Cardiac fibroblast (primary cell): Measurements from ENCODE around the gene UGT1A7.
"Not testable (repeated sequence)": the region's sequence is repeated elsewhere in the genome, so short reads cannot be mapped to it uniquely, and the experiment has no call there.

ENCODE experiments used
- DNase-seq, 2 donors: peaks; one replicate each; pipeline versions ENCODE4 v3.0.0 to v3.0.0-alpha.2; 2010; ENCODE audit warnings: low read depth in 2 of 2
- H3K4me3 ChIP-seq, 2 donors: replicated peaks in 1 of 2; 1 replicate in 1 of 2; 2 replicates in 1 of 2; pipeline ENCODE4 v1.5.1; 2011; ENCODE audit warnings: low read depth in 2 of 2, low read length in 2 of 2, mild to moderate bottlenecking in 2 of 2, moderate library complexity in 1 of 2
- CTCF ChIP-seq: IDR thresholded peaks from one replicate; pipeline ENCODE4 v1.5.1; 2011; ENCODE audit warnings: low read depth, mild to moderate bottlenecking, low read length, inconsistent platforms

UGT1A7 gene

DNA sequence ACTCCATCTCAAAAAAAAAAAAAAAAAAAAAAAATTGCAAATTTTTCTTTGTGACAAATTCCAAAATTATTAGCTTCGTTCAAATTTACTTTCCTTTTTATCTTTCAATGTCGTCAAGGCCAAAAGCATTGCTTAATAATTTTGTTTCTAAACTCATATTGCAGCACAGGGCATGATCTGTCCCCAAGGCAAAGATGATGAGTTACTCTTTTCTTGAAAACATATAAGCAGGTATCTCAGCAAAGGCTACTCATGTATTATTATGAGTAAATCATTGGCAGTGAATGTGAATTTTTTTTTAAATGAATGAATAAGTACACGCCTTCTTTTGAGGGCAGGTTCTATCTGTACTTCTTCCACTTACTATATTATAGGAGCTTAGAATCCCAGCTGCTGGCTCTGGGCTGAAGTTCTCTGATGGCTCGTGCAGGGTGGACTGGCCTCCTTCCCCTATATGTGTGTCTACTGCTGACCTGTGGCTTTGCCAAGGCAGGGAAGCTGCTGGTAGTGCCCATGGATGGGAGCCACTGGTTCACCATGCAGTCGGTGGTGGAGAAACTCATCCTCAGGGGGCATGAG is at the start of gene UGT1A7:
Gene UGT1A7, plus strand, starts transcription at position 381 of the 579 bp plus-strand sequence. Its CDS starts 37 bp downstream, at position 418.
- H3K4me3 ChIP-seq, result no peak within 1 kb of the TSS
- DNase-seq, result no peak
- TF ChIP-seq CTCF, result no peak

GRCh38 chr2:233636306-233636705 is 45.4 kb upstream of the UGT1A7 start, which contains the start of gene UGT1A10:
Gene UGT1A10, plus strand, starts transcription at chr2:233636448. Its CDS starts 75 bp downstream, at chr2:233636523.
- DNase-seq, H3K4me3 ChIP-seq: not testable (repeated sequence)

- no peak for TF ChIP-seq CTCF
- H3K4me3 ChIP-seq, result no peak overlapping the region
- no peak for DNase-seq
Observed at GRCh38 chr2:233638836-233639235, 42.9 kb upstream of the UGT1A7 start.

GRCh38 chr2:233639860-233640259 is 41.8 kb upstream of the UGT1A7 start:
- no peak overlapping the region for H3K4me3 ChIP-seq
- DNase-seq, result no peak
- no peak for TF ChIP-seq CTCF

GRCh38 chr2:233643128-233643527 is 38.6 kb upstream of the UGT1A7 start:
- H3K4me3 ChIP-seq, result no peak overlapping the region
- TF ChIP-seq CTCF, result peak; percentile 32
- DNase-seq, result peak; percentile 14 to 24

DNA sequence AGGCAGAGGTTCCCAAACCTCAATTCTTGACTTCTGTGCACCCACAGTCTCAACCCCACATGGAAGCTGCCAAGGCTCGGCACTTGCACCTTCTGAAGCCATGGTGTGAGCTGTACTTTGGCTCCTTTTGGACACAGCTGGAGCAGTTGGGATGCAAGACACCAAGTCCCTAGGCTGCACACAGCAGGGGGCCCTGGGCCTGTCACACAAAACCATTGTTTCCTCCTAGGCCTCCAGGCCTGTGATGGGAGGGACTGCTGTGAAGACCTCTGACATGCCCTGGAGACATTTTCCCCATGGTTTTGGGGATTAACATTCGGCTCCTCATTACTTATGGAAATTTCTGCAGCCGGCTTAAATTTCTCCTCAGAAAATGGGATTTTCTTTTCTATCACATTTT is 35.7 kb upstream of the UGT1A7 start:
- DNase-seq, result not testable (repeated sequence)

GRCh38 chr2:233650981-233651380 is 30.7 kb upstream of the UGT1A7 start:
- H3K4me3 ChIP-seq, result no peak overlapping the region
- no peak for TF ChIP-seq CTCF
- no peak for DNase-seq

More for the DNA sequence above, 35.7 kb upstream of the UGT1A7 start:
- H3K4me3 ChIP-seq, result not testable (repeated sequence)

GRCh38 chr2:233651430-233651829 is 30.3 kb upstream of the UGT1A7 start:
- no peak for DNase-seq

More at GRCh38 chr2:233651430-233651829, 30.3 kb upstream of the UGT1A7 start:
- TF ChIP-seq CTCF, result no peak
- no peak overlapping the region for H3K4me3 ChIP-seq
